ENCODE data around the gene PROZ. TPM values are rescaled to one million over a fixed set of nuclear protein-coding genes. Genes with fewer than 3 reads are reported as not detected.

PROZ gene
- total and polyA plus RNA-seq, 7 donors, result not detected

DNA sequence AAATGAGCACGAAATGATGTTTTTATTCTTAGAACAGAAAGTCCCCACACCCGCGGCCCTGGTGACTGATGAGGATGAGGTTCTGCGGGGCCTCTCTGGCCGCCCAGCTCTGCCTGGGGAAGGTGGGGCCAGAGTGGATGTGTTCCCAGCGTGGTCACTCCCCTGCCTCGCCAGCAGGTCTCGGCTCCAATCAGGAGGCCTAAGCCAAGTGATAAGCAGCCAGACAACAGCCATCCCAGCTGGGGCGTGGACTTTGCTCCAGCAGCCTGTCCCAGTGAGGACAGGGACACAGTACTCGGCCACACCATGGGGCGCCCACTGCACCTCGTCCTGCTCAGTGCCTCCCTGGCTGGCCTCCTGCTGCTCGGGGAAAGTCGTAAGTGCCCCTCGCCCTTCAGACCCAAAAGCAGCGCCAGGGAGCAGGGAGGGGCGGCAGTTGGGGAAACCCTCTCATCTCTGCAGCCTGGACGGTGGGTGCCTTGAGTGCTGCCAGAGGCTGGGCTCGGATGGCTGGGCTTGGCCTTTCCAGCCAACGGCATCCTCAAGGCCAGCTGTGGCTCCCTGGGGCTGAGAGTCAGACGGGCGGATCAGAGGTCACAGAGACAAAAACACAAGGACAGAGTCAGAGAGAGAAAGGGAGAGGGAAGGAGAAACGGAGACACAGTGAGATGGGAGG, 35.8 kb upstream of the PROZ start, which contains the start of gene F10:
Gene F10 (plus strand): TSS at position 250 of the 676 bp plus-strand sequence. CDS start 57 bp downstream, at position 307.
- TF ChIP-seq, protein P1, sequence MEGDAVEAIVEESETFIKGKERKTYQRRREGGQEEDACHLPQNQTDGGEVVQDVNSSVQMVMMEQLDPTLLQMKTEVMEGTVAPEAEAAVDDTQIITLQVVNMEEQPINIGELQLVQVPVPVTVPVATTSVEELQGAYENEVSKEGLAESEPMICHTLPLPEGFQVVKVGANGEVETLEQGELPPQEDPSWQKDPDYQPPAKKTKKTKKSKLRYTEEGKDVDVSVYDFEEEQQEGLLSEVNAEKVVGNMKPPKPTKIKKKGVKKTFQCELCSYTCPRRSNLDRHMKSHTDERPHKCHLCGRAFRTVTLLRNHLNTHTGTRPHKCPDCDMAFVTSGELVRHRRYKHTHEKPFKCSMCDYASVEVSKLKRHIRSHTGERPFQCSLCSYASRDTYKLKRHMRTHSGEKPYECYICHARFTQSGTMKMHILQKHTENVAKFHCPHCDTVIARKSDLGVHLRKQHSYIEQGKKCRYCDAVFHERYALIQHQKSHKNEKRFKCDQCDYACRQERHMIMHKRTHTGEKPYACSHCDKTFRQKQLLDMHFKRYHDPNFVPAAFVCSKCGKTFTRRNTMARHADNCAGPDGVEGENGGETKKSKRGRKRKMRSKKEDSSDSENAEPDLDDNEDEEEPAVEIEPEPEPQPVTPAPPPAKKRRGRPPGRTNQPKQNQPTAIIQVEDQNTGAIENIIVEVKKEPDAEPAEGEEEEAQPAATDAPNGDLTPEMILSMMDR (IDR thresholded peaks at IDR 0.05), result no peak
- Histone ChIP-seq H3K4me3 (peak within 1 kb of the TSS; percentile 18), H3K9me3 (no peaks in the 10 kb centered on the region), H3K27me3 (ENCODE audit: insufficient read depth in 3 of 3, low read length in 2 of 3) (peaks cover 0 to 28% (median 0%) of the 10 kb centered on the region in 3 donors), H3K27ac (no peak within 1 kb of the TSS), H3K4me1 (no peaks in the 10 kb centered on the region), H3K36me3 (ENCODE audit: insufficient read depth in 1 of 2, low read depth in 1 of 2) (no peaks in the 10 kb centered on the region)
- ATAC-seq (peak in 3 of 4 donors; percentile 15 to 68 (median 42)), DNase-seq (peak; percentile 46 to 78)
- WGBS, 3 donors, result 27 to 43% (median 28%) methylated on average over 21 to 23 of the region's 23 CpGs
- intact Hi-C loops (cut with DNase I), result no loop called here

DNA sequence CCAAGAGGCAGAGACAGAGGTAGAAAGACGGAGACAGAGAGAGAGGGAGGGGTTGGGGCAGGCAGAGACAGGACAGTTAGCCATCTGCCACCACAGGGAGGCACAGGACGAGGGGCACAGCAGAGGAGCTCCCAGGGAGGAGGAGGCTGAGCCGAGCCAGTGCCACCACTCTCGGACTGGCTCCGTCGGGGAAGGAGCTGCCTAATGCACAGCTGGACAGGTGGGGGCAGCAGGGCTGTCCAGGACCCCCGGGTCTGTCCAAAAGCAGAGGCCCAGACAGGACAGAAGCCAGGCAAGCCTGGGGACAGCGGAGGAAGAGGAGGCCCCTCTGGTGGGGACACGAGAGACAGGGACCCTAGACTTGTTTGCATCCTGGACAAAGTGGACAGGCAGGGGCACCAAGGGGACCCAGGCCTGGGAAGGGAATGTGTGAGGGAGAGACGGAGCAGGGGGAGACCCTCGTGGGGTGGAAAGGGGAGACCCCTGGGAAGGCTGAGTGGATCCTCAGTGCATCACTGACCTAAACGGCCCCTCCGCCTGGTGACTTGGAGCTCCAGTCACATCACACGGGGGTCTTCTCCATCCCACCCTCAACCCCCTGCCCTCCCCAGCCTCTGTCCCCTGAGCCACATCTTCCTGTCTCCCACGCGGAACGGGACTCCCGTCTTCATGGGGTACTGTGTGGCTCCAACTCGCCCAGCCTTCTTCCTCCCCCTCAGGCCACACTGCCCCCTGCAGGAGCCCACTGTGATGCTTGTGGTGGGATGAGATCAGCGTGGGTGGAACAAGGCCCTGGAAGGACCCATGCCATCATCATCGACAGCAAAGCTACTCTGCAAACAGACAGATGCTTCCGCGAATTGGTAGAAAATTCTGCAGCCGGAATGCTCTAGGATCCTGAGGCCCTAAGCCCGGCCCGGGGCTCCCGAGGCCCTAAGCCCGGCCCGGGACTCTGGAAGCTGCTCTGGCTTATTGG, 34.9 kb upstream of the PROZ start:
- TF ChIP-seq, protein P1 (IDR thresholded peaks at IDR 0.05), result no peak
- intact Hi-C loops (cut with DNase I), result no loop called here
- Histone ChIP-seq H3K4me3 (peak overlapping the region; percentile 18), H3K27me3 (ENCODE audit: insufficient read depth in 3 of 3, low read length in 2 of 3) (peaks cover 0 to 20% (median 0%) of the 10 kb centered on the region in 3 donors), H3K9me3 (no peaks in the 10 kb centered on the region), H3K36me3 (ENCODE audit: insufficient read depth in 1 of 2, low read depth in 1 of 2) (no peaks in the 10 kb centered on the region), H3K27ac (no peak overlapping the region), H3K4me1 (no peaks in the 10 kb centered on the region)
- ATAC-seq (peak in 2 of 4 donors; percentile 32 to 59), DNase-seq (no peak)
- 53 to 65% (median 60%) methylated on average over 27 to 29 of the region's 29 CpGs for WGBS, 3 donors

DNA sequence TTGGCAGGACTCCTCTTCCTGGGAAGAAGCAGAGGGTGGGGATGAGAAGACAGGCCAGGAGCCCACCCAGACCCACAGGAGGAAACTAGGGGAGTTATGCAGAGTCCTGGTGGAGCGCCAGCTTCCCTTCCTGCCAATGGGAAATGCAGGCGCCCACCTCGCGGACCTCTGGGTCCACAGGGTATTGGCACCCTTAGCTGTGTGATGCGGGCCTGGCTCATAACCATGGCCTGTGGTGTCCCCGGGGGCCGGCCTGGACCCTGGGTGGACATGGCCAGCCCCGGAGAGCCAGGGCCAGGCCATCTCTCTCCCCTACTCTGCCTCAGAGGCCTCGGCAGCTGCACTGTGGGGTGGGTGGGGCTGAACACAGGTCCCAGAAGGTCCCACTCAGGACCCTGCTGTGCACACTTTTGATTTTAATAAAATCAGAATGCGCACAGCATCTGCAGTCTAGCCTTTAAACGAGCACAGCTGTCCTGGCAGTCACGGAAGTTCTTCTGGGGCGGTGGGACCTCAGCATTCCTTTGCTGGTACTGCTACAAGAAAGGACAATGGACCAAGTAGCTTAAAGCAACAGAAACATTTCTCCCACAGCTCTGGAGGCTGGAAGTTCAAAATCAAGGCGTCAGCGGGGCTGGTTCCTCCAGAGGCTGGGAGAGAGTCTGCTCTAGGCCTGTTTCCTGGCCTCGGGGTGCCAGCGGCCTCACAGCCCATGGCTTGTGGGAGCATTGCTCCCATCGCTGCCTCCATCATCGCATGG, 34.1 kb upstream of the PROZ start:
- Histone ChIP-seq H3K4me3 (no peak overlapping the region), H3K27me3 (ENCODE audit: insufficient read depth in 3 of 3, low read length in 2 of 3) (peaks cover 0 to 20% (median 0%) of the 10 kb centered on the region in 3 donors), H3K36me3 (ENCODE audit: insufficient read depth in 1 of 2, low read depth in 1 of 2) (no peaks in the 10 kb centered on the region), H3K4me1 (no peaks in the 10 kb centered on the region), H3K27ac (no peak overlapping the region), H3K9me3 (no peaks in the 10 kb centered on the region)
- WGBS, 3 donors, result 75 to 79% (median 78%) methylated on average over 19 of the region's 19 CpGs
- TF ChIP-seq, protein P1 (IDR thresholded peaks at IDR 0.05), result no peak
- DNase-seq (no peak), ATAC-seq (no peak)
- intact Hi-C loops (cut with DNase I), result no loop called here

DNA sequence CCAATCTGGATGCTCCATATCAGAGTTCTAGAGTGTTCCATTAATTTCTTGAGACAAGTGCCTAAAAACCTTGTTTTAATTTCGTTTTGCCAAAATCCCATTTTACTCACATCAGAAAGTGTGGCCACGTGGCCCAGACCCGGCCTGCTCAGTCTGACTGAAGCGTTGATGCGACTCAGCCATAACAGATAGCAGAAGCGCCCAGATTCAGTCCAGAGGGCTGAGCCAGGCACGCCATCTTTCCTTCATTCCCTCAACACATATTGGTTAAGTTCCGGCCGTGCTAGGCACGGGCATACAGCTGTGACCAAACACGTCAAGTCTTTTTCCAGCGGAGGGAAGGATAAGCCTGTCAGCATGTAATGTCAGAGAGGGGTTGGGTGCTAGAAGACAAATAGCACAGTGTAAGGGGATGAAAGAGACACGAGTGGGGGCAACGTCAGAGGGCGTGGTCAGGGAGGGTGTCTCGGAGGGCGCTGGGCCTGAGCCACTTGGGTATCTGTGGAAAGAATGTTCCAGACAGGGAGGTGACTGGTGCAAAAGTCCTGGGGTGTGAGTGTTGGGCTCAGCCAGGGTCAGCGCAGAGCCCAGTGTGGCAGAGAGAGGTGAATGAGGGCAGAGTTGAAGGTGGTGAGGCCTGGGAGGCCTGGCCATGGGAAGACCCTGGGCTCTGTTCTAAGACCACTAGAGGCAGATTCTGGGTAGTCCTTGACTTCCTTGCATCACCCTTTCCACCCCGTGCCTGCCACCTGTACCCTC, 32.8 kb upstream of the PROZ start:
- Histone ChIP-seq H3K27ac (no peak overlapping the region), H3K4me1 (no peaks in the 10 kb centered on the region), H3K36me3 (ENCODE audit: insufficient read depth in 1 of 2, low read depth in 1 of 2) (no peaks in the 10 kb centered on the region), H3K27me3 (ENCODE audit: insufficient read depth in 3 of 3, low read length in 2 of 3) (peaks cover 0 to 19% (median 0%) of the 10 kb centered on the region in 3 donors), H3K4me3 (no peak overlapping the region), H3K9me3 (no peaks in the 10 kb centered on the region)
- no peak for ATAC-seq
- intact Hi-C loops (cut with DNase I), result no loop called here
- WGBS, 3 donors, result 91 to 93% (median 92%) methylated on average over 19 of the region's 19 CpGs
- no peak for DNase-seq
- TF ChIP-seq, protein P1 (IDR thresholded peaks at IDR 0.05), result no peak

Measured in psoas muscle (tissue), 8 donors.